ENCODE measurements around the gene NFE2L1. TPM values are rescaled to one million over a fixed set of nuclear protein-coding genes. Genes with fewer than 3 reads are reported as not detected.

The NFE2L1 gene
- total and polyA plus RNA-seq, 12 donors: 62.0 to 432 (median 245) TPM

DNA sequence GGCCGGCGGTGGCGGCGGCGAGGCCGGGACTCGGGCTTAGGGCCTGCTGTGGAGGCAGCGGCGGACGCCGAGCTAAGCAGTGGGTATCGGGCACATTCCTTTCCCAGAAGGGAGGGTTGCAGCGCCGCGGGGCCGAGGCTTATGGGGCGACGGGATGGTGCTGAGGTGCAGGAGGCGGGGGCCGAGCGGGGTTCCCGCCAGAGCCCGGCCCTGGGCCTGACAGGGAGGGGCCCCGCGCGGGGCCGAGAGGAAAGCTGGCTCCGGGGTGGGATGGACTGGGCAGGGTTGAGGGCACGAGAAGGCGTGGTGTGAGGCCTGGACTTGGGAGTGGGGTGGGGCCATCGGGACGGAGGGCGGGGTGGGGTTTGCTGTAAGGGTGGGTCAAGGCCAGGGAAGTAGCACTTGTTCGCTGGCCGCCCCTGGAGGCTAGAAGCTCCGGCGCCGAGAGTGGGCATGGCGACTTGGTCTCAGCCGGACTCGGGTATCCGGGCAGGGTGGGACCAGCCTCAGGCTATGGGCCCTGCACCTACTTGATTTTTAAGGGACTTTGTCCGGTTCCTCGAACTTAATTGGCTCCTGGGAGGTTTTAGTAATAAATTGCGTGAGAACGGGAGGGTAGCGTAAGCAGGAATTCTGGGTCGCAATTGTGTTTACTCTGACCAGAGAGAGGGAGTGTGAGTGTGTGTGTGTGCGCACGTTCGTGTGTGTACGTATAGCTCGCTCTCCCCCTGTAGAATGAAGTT, 396 bp downstream of the NFE2L1 start:
- intact Hi-C loops (cut with DNase I): no loop called here
- Histone ChIP-seq H3K27ac (peak overlapping the region; percentile 73 to 98 (median 96)), H3K27me3 (no peaks in the 10 kb centered on the region), H3K4me1 (replicated peaks in 1 of 2) (peaks cover 52 to 60% of the 10 kb centered on the region in 2 donors), H3K36me3 (replicated peaks in 1 of 2) (peaks cover 0 to 12% of the 10 kb centered on the region in 2 donors), H3K9me3 (replicated peaks in 1 of 3) (no peaks in the 10 kb centered on the region), H3K4me3 (peak overlapping the region; percentile 19 to 86 (median 74))
- peak; percentile 88 to 96 (median 94) for DNase-seq
- TF ChIP-seq, protein P1, sequence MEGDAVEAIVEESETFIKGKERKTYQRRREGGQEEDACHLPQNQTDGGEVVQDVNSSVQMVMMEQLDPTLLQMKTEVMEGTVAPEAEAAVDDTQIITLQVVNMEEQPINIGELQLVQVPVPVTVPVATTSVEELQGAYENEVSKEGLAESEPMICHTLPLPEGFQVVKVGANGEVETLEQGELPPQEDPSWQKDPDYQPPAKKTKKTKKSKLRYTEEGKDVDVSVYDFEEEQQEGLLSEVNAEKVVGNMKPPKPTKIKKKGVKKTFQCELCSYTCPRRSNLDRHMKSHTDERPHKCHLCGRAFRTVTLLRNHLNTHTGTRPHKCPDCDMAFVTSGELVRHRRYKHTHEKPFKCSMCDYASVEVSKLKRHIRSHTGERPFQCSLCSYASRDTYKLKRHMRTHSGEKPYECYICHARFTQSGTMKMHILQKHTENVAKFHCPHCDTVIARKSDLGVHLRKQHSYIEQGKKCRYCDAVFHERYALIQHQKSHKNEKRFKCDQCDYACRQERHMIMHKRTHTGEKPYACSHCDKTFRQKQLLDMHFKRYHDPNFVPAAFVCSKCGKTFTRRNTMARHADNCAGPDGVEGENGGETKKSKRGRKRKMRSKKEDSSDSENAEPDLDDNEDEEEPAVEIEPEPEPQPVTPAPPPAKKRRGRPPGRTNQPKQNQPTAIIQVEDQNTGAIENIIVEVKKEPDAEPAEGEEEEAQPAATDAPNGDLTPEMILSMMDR (IDR thresholded peaks at IDR 0.05): no peak
- peak; percentile 59 to 78 for TF ChIP-seq POLR2A (IDR thresholded peaks at IDR 0.05)
- 0 to 1% (median 0%) methylated on average over 19 to 53 of the region's 53 CpGs for WGBS, 4 donors

DNA sequence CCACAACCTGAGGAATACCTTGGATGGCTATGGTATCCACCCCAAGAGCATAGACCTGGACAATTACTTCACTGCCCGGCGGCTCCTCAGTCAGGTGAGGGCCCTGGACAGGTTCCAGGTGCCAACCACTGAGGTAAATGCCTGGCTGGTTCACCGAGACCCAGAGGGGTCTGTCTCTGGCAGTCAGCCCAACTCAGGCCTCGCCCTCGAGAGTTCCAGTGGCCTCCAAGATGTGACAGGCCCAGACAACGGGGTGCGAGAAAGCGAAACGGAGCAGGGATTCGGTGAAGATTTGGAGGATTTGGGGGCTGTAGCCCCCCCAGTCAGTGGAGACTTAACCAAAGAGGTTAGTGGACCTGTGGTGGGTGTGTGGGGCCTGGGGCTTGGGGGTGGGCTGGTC, 3.1 kb downstream of the NFE2L1 start:
- WGBS, 4 donors: 45 to 90% (median 55%) methylated on average over 5 to 10 of the region's 10 CpGs
- H3K27ac ChIP-seq: peak overlapping the region; percentile 25 to 98 (median 92)
- DNase-seq: peak in 3 of 7 donors; percentile 38 to 68 (median 55)
- no peaks in the 10 kb centered on the region for H3K9me3 ChIP-seq (replicated peaks in 1 of 3)
- TF ChIP-seq POLR2A (IDR thresholded peaks at IDR 0.05): no peak
- TF ChIP-seq, protein P1 (IDR thresholded peaks at IDR 0.05): no peak
- intact Hi-C loops (cut with DNase I): no loop called here
- peak overlapping the region in 1 of 4 donors; percentile 86 for H3K4me3 ChIP-seq
- H3K27me3 ChIP-seq: no peaks in the 10 kb centered on the region
- peaks cover 0 to 14% of the 10 kb centered on the region in 2 donors for H3K36me3 ChIP-seq (replicated peaks in 1 of 2)
- H3K4me1 ChIP-seq (replicated peaks in 1 of 2): peaks cover 70 to 79% of the 10 kb centered on the region in 2 donors

DNA sequence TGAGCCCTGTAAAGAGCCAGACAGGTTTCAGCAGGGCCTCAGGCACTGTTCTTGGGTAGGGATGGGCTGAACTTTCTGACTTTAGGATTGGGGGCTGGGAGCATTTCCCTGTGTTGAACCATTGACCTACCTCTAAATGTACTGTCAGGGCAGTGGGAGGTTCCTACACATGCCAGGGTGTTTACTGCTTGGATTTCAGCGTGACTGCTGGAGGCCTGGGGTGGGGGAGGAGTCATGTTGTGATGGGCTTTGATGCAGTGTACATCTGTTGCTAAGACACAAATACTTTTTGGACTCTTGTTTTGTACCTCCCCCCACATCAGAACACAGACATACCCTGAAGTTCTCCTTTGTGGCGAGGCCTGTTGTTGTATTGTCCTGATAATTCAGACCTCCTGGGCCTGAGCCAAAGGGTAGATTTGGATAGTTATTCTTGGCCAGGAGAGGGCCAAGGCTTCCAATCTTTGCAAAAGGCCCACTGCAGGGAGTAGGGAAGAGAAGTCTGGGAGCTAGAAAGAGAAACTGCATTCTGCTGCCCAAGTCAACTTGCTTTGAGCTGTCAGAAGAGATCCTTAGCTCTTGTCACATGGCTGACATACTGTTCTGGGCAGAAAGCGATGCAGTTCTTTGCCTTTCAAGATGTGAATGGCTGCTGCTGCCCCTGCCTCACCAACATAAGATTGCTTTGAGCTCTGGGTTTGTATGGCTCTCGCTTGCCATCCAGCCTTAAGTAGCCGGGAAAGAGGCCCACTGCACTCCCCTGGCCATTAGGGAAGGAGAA, 3.7 kb downstream of the NFE2L1 start:
- Histone ChIP-seq H3K27me3 (no peaks in the 10 kb centered on the region), H3K4me3 (peak overlapping the region in 1 of 4 donors; percentile 86), H3K27ac (peak overlapping the region in 4 of 5 donors; percentile 34 to 98 (median 94)), H3K9me3 (replicated peaks in 1 of 3) (no peaks in the 10 kb centered on the region), H3K36me3 (replicated peaks in 1 of 2) (peaks cover 0 to 21% of the 10 kb centered on the region in 2 donors), H3K4me1 (replicated peaks in 1 of 2) (peaks cover 64 to 79% of the 10 kb centered on the region in 2 donors)
- intact Hi-C loops (cut with DNase I): no loop called here
- DNase-seq: peak; percentile 54 to 86 (median 78)
- 22 to 37% (median 29%) methylated on average over 5 of the region's 5 CpGs for WGBS, 4 donors
- TF ChIP-seq, protein P1 (IDR thresholded peaks at IDR 0.05): peak in 4 of 6 experiments; percentile 28 to 45 (median 40)
- no peak for TF ChIP-seq POLR2A (IDR thresholded peaks at IDR 0.05)
